Activated CD8-positive, alpha-beta memory T cell treated with anti-CD3 and anti-CD28 coated beads, Interleukin-2, amount 50 U/mL, for 1 hour (primary cell): ENCODE data around the gene HYLS1.
"Not testable (repeated sequence)": the region's sequence is repeated elsewhere in the genome, so short reads cannot be mapped to it uniquely, and the experiment has no call there.

Experiments used
- DNase-seq: peaks from one replicate; pipeline ENCODE4 v3.0.0-alpha.2; 2020; ENCODE audit errors: extremely low read depth

HYLS1 gene

DNA sequence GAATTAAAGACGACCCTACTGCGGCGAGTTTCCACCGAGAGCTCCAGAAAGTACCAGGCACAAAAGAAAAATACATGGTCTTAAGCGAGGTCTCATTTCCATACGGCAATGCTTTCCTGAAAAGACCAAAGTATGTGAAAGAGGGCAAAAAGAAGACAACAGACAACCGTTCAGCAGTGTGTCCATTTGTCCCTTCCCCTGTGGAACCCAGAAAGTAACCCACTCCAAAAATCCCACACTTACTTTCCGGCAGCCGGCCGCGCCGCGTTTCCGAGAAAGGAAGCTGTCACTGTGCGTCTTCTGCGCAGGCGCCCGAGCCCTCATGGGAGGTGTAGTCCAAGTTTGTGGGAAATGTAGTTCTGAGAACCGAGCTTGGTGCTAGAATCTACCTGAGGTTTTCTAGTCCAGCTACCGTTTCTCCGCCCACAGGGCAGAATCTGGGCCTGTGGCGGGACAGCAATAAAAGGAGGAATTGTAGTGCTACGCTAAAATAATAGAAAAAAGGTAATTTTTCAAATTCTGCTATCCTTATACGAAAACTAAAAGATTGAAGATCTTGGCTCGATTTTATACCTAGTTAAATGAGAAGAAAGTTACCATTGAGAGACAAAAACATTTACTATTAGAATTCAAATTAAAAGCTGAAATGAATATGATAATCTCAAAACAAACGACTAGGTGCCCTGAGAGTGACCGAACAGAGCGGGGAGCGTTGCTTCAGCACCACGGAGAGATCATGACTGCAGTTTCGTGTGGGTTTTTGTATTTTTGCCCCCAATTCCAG, 15.7 kb downstream of the HYLS1 start, which contains the start of gene PUS3:
TSS of gene PUS3 (minus strand) at position 280 of the 784 bp plus-strand sequence. CDS start 6,922 bp downstream, outside the sequence.
- DNase-seq = peak; percentile 64

- DNase-seq = no peak
Measured at GRCh38 chr11:125903711-125904659, 16.5 kb downstream of the HYLS1 start, which contains the start of gene DDX25. Gene DDX25, plus strand, starts transcription at chr11:125904508. Its CDS starts 10 bp downstream, at chr11:125904518.

DNA sequence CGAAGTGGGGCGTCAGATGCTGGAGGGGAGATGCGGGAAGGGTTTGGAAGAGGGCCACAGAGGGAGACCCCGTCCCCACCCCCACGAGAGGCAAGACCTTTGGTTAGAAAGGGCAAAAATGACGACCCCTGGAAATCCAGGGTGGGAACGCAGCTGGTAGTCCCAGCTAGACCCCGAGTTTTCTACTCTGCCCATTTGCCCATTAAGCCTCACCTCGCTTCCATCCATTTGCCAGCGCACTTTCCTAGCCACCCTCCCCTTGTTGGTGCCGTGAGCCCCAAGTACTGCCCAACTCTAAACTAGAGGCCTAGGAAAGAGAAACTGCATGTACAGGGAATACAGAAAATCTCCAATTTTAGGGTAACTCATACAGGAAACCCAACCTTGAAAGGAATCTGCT, 17.2 kb downstream of the HYLS1 start:
- no peak for DNase-seq

- DNase-seq = no peak
Measured at GRCh38 chr11:125910226-125910849, 22.9 kb downstream of the HYLS1 start.

DNA sequence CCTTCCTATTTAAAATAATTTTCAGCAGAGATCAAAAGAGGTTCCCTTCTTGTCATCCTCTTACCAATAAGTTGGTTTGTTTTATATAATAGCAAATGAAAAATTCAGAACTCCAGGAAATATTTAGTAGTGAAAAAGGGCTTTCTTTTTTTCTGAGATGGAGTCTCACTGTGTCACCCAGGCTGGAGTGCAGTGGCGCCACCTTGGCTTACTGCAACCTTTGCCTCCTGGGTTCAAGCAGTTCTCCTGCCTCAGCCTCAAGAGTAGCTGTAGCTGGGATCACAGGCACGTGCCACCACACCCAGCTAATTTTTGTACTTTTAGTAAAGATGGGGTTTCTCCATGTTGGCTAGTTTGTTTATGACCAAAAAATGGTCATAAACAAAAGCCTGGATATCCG, 27.1 kb downstream of the HYLS1 start:
- not testable (repeated sequence) for DNase-seq

DNA sequence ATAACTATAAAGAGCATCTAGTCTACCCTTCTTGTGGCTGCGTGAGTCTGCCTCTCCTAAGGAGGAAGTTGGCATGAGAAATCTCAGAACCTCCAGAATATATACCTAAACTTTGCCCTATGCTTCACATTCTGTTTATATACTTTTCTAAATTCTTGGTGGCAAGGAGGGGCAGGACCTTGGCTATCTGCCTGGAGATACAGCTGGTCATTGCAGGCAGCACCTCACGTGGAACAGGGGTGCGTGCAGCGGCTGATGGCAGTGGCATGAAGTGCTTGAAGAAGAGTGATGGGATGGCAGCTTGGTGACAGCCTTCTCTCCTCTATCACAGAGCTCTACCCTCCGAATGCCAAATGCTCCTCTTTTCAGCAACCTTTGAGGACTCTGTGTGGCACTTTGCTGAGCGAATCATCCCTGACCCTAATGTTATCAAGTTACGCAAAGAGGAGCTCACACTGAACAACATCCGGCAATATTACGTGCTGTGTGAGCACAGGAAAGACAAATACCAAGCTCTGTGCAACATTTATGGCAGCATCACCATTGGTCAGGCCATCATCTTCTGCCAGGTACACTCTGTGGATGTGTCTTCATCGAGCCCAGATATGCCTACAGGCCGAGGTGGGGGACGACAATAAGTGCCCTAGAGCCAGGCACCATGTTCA, 29.3 kb downstream of the HYLS1 start:
- no peak for DNase-seq

GRCh38 chr11:125918140-125918840, 30.8 kb downstream of the HYLS1 start:
- no peak for DNase-seq

- DNase-seq = no peak
Measured at GRCh38 chr11:125921042-125921441, 33.6 kb downstream of the HYLS1 start.

DNA sequence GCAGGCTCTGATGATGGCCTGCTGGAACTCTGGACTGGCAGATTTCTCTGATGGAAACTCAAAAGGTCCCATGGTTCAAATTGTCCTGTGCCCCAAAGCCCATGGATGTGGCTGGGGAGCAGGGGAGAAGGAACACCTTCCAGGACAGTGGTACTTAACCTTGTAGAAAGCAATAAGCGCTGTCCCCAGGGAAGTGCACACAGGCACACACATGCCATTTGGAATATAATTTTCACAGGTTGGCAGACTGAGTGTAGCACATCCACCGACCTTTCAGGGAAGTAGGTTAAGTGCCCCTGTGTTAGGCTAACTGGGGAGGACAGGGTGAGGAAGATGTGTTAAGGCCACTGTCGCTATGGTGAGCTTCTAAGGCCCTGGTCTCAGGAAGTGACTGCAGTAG, 34.7 kb downstream of the HYLS1 start:
- no peak for DNase-seq

GRCh38 chr11:125923012-125923579, 35.6 kb downstream of the HYLS1 start:
- no peak for DNase-seq

- DNase-seq = no peak
Measured at GRCh38 chr11:125923633-125924032, 36.2 kb downstream of the HYLS1 start.

DNA sequence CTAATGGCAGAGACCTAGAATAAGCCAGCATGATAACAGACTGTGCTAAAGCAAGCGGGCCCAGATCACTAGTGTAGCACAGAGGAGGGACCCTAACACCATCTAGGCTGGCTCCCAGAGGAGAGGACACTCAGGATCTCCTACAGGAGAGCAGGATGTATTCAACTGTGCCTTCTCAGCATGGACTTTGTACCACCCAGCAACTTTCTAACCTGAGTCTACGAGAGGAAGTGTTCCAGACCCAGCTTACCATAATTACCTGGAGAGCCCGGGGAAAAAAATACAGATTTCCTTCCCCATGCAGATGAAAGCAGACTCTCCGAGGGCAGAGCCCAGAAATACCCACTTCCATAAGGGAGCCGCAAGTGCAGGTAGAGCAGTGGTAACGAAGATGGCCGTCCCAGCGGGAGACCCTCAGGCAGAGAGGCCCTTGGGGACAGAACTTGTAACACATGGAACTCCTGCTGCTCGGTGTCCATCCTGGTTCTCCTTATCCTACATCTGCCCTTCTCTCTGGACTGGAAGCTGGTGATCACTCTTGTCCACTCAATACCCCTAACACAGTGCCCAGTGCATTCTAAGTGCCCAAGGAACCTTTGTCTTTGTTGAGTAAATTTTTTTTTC, 37.0 kb downstream of the HYLS1 start:
- DNase-seq = no peak

GRCh38 chr11:125925247-125925740, 37.8 kb downstream of the HYLS1 start:
- no peak for DNase-seq

DNA sequence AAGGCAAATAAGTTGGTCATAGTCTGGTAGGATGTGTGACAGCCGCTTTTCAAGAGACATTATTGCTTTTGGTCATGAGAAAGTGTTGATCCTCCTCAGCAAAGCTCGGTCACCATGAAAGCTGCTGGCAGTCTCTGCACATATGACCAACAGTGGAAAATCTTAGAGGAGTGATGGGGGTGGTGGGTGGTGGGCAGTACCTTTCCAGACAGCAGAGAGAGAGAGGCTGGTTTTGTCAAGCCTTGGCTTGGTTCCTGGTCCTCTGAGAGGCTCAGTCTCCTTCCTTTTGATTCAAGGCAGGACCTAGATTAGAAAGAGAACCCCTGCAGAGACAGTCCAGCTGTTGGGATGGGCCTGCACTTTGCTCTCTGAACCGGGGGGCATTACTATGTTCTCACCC, 38.3 kb downstream of the HYLS1 start:
- no peak for DNase-seq

- no peak for DNase-seq
Measured at GRCh38 chr11:125926682-125927081, 39.2 kb downstream of the HYLS1 start.

- DNase-seq = no peak
Measured at GRCh38 chr11:125929445-125930075, 42.1 kb downstream of the HYLS1 start.

- DNase-seq = no peak
Measured at GRCh38 chr11:125930076-125930450, 42.6 kb downstream of the HYLS1 start.

DNA sequence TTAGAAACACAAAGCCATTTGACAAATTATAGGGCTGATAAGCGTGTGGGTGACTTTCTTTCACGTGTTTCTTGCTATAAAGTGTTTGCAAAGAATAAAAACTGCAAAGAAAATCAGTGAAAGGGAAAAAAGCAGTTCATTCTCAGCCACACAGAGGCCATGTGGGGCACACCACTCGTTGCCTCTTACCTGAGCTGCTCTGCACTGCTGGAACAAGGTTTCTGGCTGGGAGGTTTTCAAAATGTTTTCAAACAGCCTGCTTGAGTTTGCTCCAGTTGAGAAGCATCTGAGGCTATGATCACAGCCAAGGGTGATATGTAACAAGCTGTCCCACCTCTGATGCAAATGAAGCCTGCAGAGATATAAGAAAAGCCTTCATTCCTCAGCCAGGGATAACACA, 43.6 kb downstream of the HYLS1 start:
- DNase-seq = no peak

DNA sequence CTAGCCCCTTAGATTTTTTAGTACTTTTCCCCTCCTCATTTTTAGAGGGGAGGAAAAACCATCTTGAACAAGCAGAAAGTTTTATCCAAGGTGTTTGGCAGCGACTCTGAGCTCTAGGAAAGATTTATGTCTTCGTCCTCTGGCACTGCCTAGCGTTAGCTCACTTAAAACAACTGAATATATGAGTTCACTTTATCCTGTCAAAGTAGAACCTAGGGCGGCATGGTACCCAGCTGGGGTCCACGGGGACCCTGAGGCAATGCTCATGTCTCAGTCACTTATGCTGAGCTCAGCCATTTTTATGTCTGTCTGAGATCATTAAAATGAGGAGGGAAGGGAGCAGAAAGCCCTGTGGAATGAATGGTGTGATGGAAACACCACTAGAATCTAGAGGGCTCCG, 44.2 kb downstream of the HYLS1 start:
- no peak for DNase-seq
